ENCODE results near the gene CLEC20A.

GRCh38 chr1:178533121-178533946 lies 36.6 kb upstream of the CLEC20A start:
- TF ChIP-seq CTCF (IDR thresholded peaks at IDR 0.05) (no peak), POLR2A (IDR thresholded peaks at IDR 0.05) (no peak), POLR2AphosphoS5 (IDR thresholded peaks at IDR 0.05) (no peak)

Data from stomach (tissue), 4 donors.